HepG2 (cell line): ENCODE results near the gene AK9. TPM values are rescaled to one million over a fixed set of nuclear protein-coding genes. Genes with fewer than 3 reads are reported as not detected.

Experiments used
- ATAC-seq: fragments of 200-7000 bp; cut with Tn5 transposase; 3 replicates; pipeline ENCODE4 v1.9.1; 2020; ENCODE audit warnings: mild to moderate bottlenecking, moderate library complexity
- BruUV-seq: library from RNA; stranded (reverse); fragments of 400-500 nt; replicated peaks from 2 replicates; lab custom pipeline; 2021; lab: Mats Ljungman, UMichigan
- CTCF ChIA-PET: fragments of 300-600 bp; formaldehyde crosslinking; extraction: SDS; loops from one replicate; lab custom pipeline; 2021; ENCODE audit warnings: low total read pairs, inconsistent platforms, low intra/inter-chr PET ratio; lab: Yijun Ruan, JAX
- POLR2A ChIA-PET: fragments of 350-600 bp; sonication (Branson Sonifier 250); formaldehyde crosslinking; loops from one replicate; lab custom pipeline; 2020; ENCODE audit warnings: antibody characterized with exemption, inconsistent platforms; lab: Yijun Ruan, JAX
- DNase-seq: peaks from one replicate; pipeline ENCODE4 v3.0.0-alpha.2; 2015; ENCODE audit warnings: low spot score
- FAIRE-seq: peaks from 3 replicates; lab custom pipeline; 2011; peaks lifted over from hg19 to GRCh38; lab: Jason Lieb, UNC
- H2AFZ ChIP-seq: one replicate; pipeline ENCODE4 v1.6.1; 2011; ENCODE audit warnings: low read length, inconsistent platforms
- H3K27ac ChIP-seq: fragments of 300-600 bp; 3 replicates; pipeline ENCODE4 v1.8.0; 2011; ENCODE audit warnings: mixed run types, mild to moderate bottlenecking, mixed read lengths, low read length, inconsistent platforms; ENCODE audit not compliant: insufficient read depth; ENCODE audit errors: extremely low read length
- H3K27me3 ChIP-seq, 2 experiments: fragments of 200-600 bp in 1 of 2; 2 replicates in 1 of 2; 3 replicates in 1 of 2; pipeline versions ENCODE4 v1.6.0 to v1.8.0; 2011; ENCODE audit warnings: low read length in 2 of 2, mild to moderate bottlenecking in 2 of 2, moderate library complexity in 2 of 2, inconsistent platforms in 1 of 2; ENCODE audit not compliant: insufficient read depth in 2 of 2, control insufficient read depth in 1 of 2
- H3K36me3 ChIP-seq, 2 experiments: fragments of 200-600 bp in 1 of 2; replicated peaks in 1 of 2; 2 replicates in 1 of 2; 3 replicates in 1 of 2; pipeline versions ENCODE4 v1.5.1 to v1.8.0; 2011; ENCODE audit warnings: low read length in 2 of 2, inconsistent platforms in 1 of 2; ENCODE audit not compliant: insufficient read depth in 2 of 2, control insufficient read depth in 1 of 2
- H3K4me1 ChIP-seq: 2 replicates; pipeline ENCODE4 v1.5.1; 2012; ENCODE audit warnings: low read length, inconsistent platforms; ENCODE audit not compliant: insufficient read depth
- H3K4me2 ChIP-seq: 2 replicates; pipeline ENCODE4 v1.6.0; 2011; ENCODE audit warnings: low read depth, low read length, inconsistent platforms
- H3K4me3 ChIP-seq, 3 experiments: fragments of 200-600 bp in 1 of 3; sonication (generic), shearing (Covaris generic) in 1 of 3; replicated peaks in 1 of 3; 2 replicates each; pipeline ENCODE4 v1.5.1; 2011 to 2016; ENCODE audit warnings: low read length in 3 of 3, inconsistent platforms in 2 of 3, low read depth in 2 of 3, mild to moderate bottlenecking in 2 of 3, control low read depth in 1 of 3, mixed read lengths in 1 of 3; ENCODE audit not compliant: insufficient read depth in 1 of 3
- H3K79me2 ChIP-seq: one replicate; pipeline ENCODE4 v1.6.1; 2011; ENCODE audit warnings: low read length, inconsistent platforms; ENCODE audit not compliant: insufficient read depth
- H3K9ac ChIP-seq: 2 replicates; pipeline ENCODE4 v1.6.0; 2011; ENCODE audit warnings: mild to moderate bottlenecking, low read depth, low read length, inconsistent platforms; ENCODE audit not compliant: insufficient read depth
- H3K9me3 ChIP-seq: 2 replicates; pipeline ENCODE4 v1.5.1; 2012; ENCODE audit warnings: mild to moderate bottlenecking, low read length
- H4K20me1 ChIP-seq: 2 replicates; pipeline ENCODE4 v1.6.0; 2011; ENCODE audit warnings: inconsistent platforms, mild to moderate bottlenecking, low read length, moderate library complexity; ENCODE audit not compliant: insufficient read depth
- HES4 ChIP-seq: sonication (generic); formaldehyde crosslinking; IDR thresholded peaks from 2 replicates; pipeline ENCODE4 v1.9.0; 2021; ENCODE audit warnings: mild to moderate bottlenecking, missing genetic modification reagents, borderline replicate concordance
- JUND ChIP-seq: sonication (generic); formaldehyde crosslinking; IDR thresholded peaks from 2 replicates; pipeline ENCODE4 v1.8.0; 2022; ENCODE audit warnings: mild to moderate bottlenecking, missing genetic modification reagents
- ZFAT ChIP-seq: sonication (generic); formaldehyde crosslinking; conservative IDR thresholded peaks from 2 replicates; pipeline ENCODE4 v1.8.1; 2023; ENCODE audit warnings: missing genetic modification reagents, inconsistent platforms
- ZNF674 ChIP-seq: sonication (generic); formaldehyde crosslinking; IDR thresholded peaks from 2 replicates; pipeline ENCODE4 v1.5.0; 2020; ENCODE audit warnings: low read depth, mild to moderate bottlenecking, missing genetic modification reagents
- ZNF816 ChIP-seq: sonication (generic); formaldehyde crosslinking; IDR thresholded peaks from 2 replicates; pipeline ENCODE4 v1.8.0; 2022; ENCODE audit warnings: missing genetic modification reagents, mild to moderate bottlenecking, borderline replicate concordance
- WGBS: methylation state at CpG from one replicate; pipeline ENCODE4 v1.1.6; 2017; ENCODE audit warnings: low lambda C conversion rate; 5-methylcytosine and 5-hydroxymethylcytosine counted together
- in situ Hi-C: cut with HindIII; loops from 2 replicates; pipeline ENCODE4 v1.10.0; 2017; ENCODE audit warnings: low pct_unique_long_range_greater_than_20kb; ENCODE audit not compliant: extremely low pct_ligation_motif_present
- intact Hi-C: fragments of 100-400 bp; cut with micrococcal nuclease; formaldehyde crosslinking; loops from one replicate; pipeline ENCODE4 v1.10.0; 2022; ENCODE audit not compliant: unreplicated experiment
- polyA plus RNA-seq, 8 experiments: library from polyadenylated mRNA; depleted of rRNA in 3 of 8; stranded (reverse) in 7 of 8; unstranded in 1 of 8; fragments of >200 nt; fragmentation: Illumina TruSeq in 4 of 8; extraction: Trizol in 4 of 8; gene quantifications; 2 replicates each; pipeline versions ENCODE4 v1.2.1 to v1.2.3, GENCODE V29; 2011 to 2016; ENCODE audit warnings: low read depth in 4 of 8, missing spikeins in 1 of 8, mixed read lengths in 1 of 8; ENCODE audit not compliant: insufficient read depth in 1 of 8
- total RNA-seq, 5 experiments: library from RNA; depleted of rRNA; stranded (reverse); fragments of >200 nt; fragmentation: Illumina TruSeq; extraction: Trizol; gene quantifications; 2 replicates each; pipeline ENCODE4 v1.2.3, GENCODE V29; 2016; ENCODE audit warnings: low read depth in 1 of 5
- TF ChIP-seq, protein P1 (sequence below): sonication (generic); formaldehyde crosslinking; IDR thresholded peaks from 2 replicates; pipeline ENCODE4 v1.5.0; 2020; ENCODE audit warnings: missing genetic modification reagents, mild to moderate bottlenecking, borderline replicate concordance
- TF ChIP-seq, protein P2 (sequence below): sonication (generic); formaldehyde crosslinking; IDR thresholded peaks from 2 replicates; pipeline ENCODE4 v1.4.0; 2020; ENCODE audit warnings: missing genetic modification reagents

The AK9 gene
- total and polyA plus RNA-seq, 2 of the 13 experiments (the other 11 are each of a cell fraction or from before 2014, with no cell fraction given): 3.2 to 4.8 TPM

DNA sequence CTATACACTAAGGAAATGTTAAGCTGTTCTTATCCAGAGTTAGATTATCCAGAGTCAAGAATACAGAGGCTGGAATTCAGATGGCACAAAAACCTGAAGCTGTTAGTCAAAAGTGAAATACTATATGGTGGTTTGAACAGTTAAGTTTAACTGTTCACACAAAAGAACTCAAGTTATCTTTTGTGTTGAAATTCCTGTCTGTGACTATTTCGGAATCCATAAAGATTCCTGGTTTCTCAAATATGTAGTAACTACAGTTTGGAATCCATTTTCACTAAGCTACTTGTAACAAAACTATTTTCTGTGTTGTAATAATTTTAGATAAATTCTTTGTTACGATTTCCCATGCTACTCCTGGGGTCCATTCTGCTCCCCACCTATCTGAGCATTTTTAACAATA lies 24.6 kb upstream of the AK9 start:
- Histone ChIP-seq H3K79me2 (no peaks in the 10 kb centered on the region), H2AFZ (no peak overlapping the region), H4K20me1 (no peaks in the 10 kb centered on the region), H3K27ac (no peak overlapping the region), H3K27me3 (no peaks in the 10 kb centered on the region), H3K9ac (no peak overlapping the region), H3K4me1 (no peaks in the 10 kb centered on the region)
- ATAC-seq (no peak), FAIRE-seq (no peak)
- in situ Hi-C loops: no loop called here
- intact Hi-C loops: no loop called here
- no TSS peak for BruUV-seq
- POLR2A ChIA-PET: no interaction called here
- no peak for TF ChIP-seq ZFAT (CRISPR knock-in tag)
- no peak for TF ChIP-seq ZNF674 (CRISPR knock-in tag)
- TF ChIP-seq, protein P1, sequence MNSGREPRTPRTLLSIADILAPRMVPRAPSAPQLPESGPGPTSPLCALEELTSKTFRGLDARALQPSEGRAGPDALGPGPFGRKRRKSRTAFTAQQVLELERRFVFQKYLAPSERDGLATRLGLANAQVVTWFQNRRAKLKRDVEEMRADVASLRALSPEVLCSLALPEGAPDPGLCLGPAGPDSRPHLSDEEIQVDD (CRISPR knock-in tag): no peak
- no peak for TF ChIP-seq JUND
- TF ChIP-seq, protein P2, sequence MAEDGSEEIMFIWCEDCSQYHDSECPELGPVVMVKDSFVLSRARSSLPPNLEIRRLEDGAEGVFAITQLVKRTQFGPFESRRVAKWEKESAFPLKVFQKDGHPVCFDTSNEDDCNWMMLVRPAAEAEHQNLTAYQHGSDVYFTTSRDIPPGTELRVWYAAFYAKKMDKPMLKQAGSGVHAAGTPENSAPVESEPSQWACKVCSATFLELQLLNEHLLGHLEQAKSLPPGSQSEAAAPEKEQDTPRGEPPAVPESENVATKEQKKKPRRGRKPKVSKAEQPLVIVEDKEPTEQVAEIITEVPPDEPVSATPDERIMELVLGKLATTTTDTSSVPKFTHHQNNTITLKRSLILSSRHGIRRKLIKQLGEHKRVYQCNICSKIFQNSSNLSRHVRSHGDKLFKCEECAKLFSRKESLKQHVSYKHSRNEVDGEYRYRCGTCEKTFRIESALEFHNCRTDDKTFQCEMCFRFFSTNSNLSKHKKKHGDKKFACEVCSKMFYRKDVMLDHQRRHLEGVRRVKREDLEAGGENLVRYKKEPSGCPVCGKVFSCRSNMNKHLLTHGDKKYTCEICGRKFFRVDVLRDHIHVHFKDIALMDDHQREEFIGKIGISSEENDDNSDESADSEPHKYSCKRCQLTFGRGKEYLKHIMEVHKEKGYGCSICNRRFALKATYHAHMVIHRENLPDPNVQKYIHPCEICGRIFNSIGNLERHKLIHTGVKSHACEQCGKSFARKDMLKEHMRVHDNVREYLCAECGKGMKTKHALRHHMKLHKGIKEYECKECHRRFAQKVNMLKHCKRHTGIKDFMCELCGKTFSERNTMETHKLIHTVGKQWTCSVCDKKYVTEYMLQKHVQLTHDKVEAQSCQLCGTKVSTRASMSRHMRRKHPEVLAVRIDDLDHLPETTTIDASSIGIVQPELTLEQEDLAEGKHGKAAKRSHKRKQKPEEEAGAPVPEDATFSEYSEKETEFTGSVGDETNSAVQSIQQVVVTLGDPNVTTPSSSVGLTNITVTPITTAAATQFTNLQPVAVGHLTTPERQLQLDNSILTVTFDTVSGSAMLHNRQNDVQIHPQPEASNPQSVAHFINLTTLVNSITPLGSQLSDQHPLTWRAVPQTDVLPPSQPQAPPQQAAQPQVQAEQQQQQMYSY (CRISPR knock-in tag): no peak
- no peak for TF ChIP-seq ZNF816 (CRISPR knock-in tag)
- TF ChIP-seq HES4: no peak
- TF ChIP-seq, all 625 proteins: peak for 0
- Histone ChIP-seq H3K36me3 (no peaks in the 10 kb centered on the region), H3K4me3 (no peak overlapping the region), H3K9me3 (no peaks in the 10 kb centered on the region), H3K4me2 (no peak overlapping the region)
- DNase-seq: no peak
- CTCF ChIA-PET: no interaction called here
- WGBS: 83% methylated on average over 2 of the region's 2 CpGs
